ENCODE measurements around the gene LMF1.

Gene LMF1

DNA sequence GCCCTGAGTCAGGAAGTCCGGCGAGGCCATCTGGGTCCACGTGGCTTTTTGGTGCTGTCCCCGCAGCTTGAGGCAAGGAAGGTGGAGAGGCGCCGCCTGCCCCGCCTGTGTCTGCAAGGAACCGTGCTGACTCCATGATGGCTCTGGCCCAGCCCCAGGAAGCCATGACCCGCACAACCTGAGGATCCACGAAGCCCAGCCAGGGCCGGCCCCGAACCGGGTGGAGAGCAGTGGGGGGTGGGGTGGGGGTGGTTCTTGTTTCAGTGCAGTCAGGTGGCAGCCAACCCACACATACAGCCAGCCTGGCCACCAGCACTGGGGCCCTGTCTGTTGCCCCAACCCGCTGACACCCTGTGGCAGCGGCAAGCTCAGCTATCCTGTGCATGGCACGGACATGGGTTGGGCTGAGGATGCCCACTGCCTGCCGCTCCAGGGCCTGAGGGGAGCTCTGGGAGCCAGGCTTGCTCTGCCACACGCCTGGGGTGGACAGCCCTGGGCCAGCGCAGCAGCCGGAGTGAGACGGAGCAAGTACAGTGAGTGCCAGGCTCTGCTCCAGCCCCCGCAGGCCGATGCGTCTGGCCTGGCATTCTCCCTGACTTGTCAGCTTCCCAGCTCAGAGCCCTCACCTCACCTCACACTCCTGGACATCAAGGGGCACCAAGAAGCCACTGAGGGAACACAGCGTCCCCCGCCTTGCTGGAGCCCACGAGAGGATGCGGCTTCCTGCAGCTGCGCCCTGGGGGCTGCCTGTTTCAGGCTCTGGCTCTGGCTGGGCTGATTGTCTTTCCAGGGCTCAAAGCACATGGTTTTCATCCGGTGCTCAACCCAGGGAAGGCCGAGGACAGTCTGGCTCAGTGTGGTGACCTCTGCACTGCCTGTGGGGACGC is 68.8 kb downstream of the LMF1 start:
- Histone ChIP-seq H3K36me3 (ENCODE audit: control insufficient read depth, insufficient read depth, low read length) (no peaks in the 10 kb centered on the region), H3K9ac (ENCODE audit: low read length) (no peak overlapping the region), H3K27ac (ENCODE audit: low read depth, low read length) (no peak overlapping the region), H3K4me1 (ENCODE audit: control insufficient read depth, insufficient read depth, low read length) (no peaks in the 10 kb centered on the region), H3K27me3 (ENCODE audit: control insufficient read depth, insufficient read depth, low read length) (no peaks in the 10 kb centered on the region), H3K4me3 (ENCODE audit: low read length) (no peak overlapping the region)

DNA sequence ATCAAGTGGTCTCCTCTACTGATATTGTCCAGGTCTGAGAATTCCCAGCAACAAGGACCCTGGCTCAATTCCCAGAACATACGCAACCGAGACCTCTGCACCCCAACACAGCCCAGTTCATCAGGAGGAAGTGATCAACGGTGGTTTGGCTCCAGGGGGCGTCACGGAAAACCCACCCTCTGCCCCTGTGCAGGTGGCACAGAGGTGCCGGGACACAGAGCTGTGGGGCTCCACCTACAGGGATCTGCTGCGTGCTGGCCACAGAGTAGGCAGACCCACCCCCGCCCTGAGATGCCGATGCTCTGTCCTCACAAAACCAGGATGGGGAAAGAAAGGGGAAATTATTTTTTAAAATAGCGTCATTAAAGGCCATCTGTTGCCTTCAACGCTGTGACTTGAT is 69.6 kb downstream of the LMF1 start:
- no peaks in the 10 kb centered on the region for H3K36me3 ChIP-seq (ENCODE audit: control insufficient read depth, insufficient read depth, low read length)
- H3K27ac ChIP-seq (ENCODE audit: low read depth, low read length): no peak overlapping the region
- no peaks in the 10 kb centered on the region for H3K27me3 ChIP-seq (ENCODE audit: control insufficient read depth, insufficient read depth, low read length)
- no peak overlapping the region for H3K9ac ChIP-seq (ENCODE audit: low read length)
- H3K4me3 ChIP-seq (ENCODE audit: low read length): no peak overlapping the region
- H3K4me1 ChIP-seq (ENCODE audit: control insufficient read depth, insufficient read depth, low read length): no peaks in the 10 kb centered on the region

- H3K27me3 ChIP-seq (ENCODE audit: control insufficient read depth, insufficient read depth, low read length): no peaks in the 10 kb centered on the region
- no peaks in the 10 kb centered on the region for H3K4me1 ChIP-seq (ENCODE audit: control insufficient read depth, insufficient read depth, low read length)
- no peak overlapping the region for H3K27ac ChIP-seq (ENCODE audit: low read depth, low read length)
- H3K4me3 ChIP-seq (ENCODE audit: low read length): no peak overlapping the region
- no peaks in the 10 kb centered on the region for H3K36me3 ChIP-seq (ENCODE audit: control insufficient read depth, insufficient read depth, low read length)
- H3K9ac ChIP-seq (ENCODE audit: low read length): no peak overlapping the region
These were observed 70.6 kb downstream of the LMF1 start for GRCh38 chr16:900211-900610.

GRCh38 chr16:899683-900060 is 71.1 kb downstream of the LMF1 start:
- no peak overlapping the region for H3K4me3 ChIP-seq (ENCODE audit: low read length)
- no peaks in the 10 kb centered on the region for H3K27me3 ChIP-seq (ENCODE audit: control insufficient read depth, insufficient read depth, low read length)
- no peak overlapping the region for H3K27ac ChIP-seq (ENCODE audit: low read depth, low read length)
- H3K9ac ChIP-seq (ENCODE audit: low read length): no peak overlapping the region
- no peaks in the 10 kb centered on the region for H3K36me3 ChIP-seq (ENCODE audit: control insufficient read depth, insufficient read depth, low read length)
- no peaks in the 10 kb centered on the region for H3K4me1 ChIP-seq (ENCODE audit: control insufficient read depth, insufficient read depth, low read length)

DNA sequence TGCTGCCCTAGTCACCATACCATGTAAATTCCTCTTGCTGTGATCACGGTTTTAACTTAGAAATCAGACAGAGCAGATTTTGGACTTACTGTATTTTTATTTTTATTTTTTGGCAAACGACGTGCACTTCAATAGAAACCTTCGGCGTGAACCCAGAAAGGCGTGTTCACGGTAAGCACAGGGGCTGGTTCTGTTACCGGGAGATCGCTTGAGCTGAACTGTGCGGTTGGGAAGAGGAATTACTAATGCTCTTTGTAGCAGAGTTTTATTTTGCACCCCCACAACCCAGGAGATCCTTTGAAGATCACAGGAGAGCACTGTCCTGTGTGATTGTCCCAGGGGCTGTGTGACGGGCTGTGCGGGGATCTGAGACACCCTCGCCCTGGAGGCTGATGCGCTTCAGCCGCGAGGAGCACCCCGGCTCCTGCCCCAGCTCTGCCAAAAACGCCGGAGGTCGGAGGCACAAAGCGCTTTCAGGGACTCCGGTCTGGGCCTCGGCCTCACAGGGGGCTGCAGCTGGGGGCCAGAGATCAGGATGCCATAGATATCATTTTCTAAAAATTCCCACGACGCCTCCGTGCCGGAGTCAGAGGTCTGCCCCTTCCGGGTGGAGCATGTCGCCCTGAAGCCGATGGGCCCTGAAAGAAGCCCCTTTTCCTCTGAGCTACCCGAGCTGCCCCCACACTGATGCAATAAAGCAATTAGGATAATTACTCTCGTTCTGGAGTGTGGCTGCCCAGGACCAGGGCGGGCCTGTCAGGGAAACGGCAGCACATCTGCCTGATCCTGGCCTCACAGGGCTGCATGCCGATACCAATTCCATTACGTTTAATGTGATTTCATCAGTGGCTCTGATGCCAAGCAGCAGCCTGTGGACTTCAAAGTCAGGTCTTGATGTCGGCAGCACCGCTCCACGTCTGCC is 71.8 kb downstream of the LMF1 start:
- H3K4me1 ChIP-seq (ENCODE audit: control insufficient read depth, insufficient read depth, low read length): no peaks in the 10 kb centered on the region
- H3K36me3 ChIP-seq (ENCODE audit: control insufficient read depth, insufficient read depth, low read length): no peaks in the 10 kb centered on the region
- no peak overlapping the region for H3K9ac ChIP-seq (ENCODE audit: low read length)
- H3K4me3 ChIP-seq (ENCODE audit: low read length): no peak overlapping the region
- H3K27me3 ChIP-seq (ENCODE audit: control insufficient read depth, insufficient read depth, low read length): no peaks in the 10 kb centered on the region
- no peak overlapping the region for H3K27ac ChIP-seq (ENCODE audit: low read depth, low read length)

GRCh38 chr16:898216-898615 is 72.6 kb downstream of the LMF1 start:
- no peak overlapping the region for H3K4me3 ChIP-seq (ENCODE audit: low read length)
- H3K27me3 ChIP-seq (ENCODE audit: control insufficient read depth, insufficient read depth, low read length): no peaks in the 10 kb centered on the region
- no peaks in the 10 kb centered on the region for H3K4me1 ChIP-seq (ENCODE audit: control insufficient read depth, insufficient read depth, low read length)
- H3K9ac ChIP-seq (ENCODE audit: low read length): no peak overlapping the region
- H3K36me3 ChIP-seq (ENCODE audit: control insufficient read depth, insufficient read depth, low read length): no peaks in the 10 kb centered on the region
- no peak overlapping the region for H3K27ac ChIP-seq (ENCODE audit: low read depth, low read length)

DNA sequence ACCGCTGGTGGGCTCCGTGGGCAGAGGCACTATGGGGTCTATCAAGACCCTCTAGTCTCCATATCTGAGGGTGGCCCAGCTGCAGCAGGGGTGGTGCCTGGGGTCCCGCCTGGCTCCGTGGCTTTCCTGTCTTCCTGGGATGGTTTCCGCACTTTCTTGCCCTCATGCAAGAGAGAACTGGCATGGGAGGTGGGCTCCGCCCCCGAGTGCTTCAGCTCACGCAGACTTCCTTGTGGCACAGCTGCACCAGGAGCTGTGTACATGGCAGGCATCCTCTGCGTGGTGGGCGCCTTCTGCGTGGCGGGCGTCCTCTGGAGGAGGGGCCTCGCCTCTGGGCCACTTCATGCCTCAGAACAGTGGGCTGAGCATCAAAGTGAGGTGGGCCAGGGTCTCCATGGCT is 73.1 kb downstream of the LMF1 start:
- Histone ChIP-seq H3K27ac (ENCODE audit: low read depth, low read length) (no peak overlapping the region), H3K4me3 (ENCODE audit: low read length) (no peak overlapping the region), H3K36me3 (ENCODE audit: control insufficient read depth, insufficient read depth, low read length) (no peaks in the 10 kb centered on the region), H3K27me3 (ENCODE audit: control insufficient read depth, insufficient read depth, low read length) (no peaks in the 10 kb centered on the region), H3K4me1 (ENCODE audit: control insufficient read depth, insufficient read depth, low read length) (no peaks in the 10 kb centered on the region), H3K9ac (ENCODE audit: low read length) (no peak overlapping the region)

- no peaks in the 10 kb centered on the region for H3K27me3 ChIP-seq (ENCODE audit: control insufficient read depth, insufficient read depth, low read length)
- no peak overlapping the region for H3K4me3 ChIP-seq (ENCODE audit: low read length)
- H3K9ac ChIP-seq (ENCODE audit: low read length): no peak overlapping the region
- H3K36me3 ChIP-seq (ENCODE audit: control insufficient read depth, insufficient read depth, low read length): no peaks in the 10 kb centered on the region
- no peak overlapping the region for H3K27ac ChIP-seq (ENCODE audit: low read depth, low read length)
- no peaks in the 10 kb centered on the region for H3K4me1 ChIP-seq (ENCODE audit: control insufficient read depth, insufficient read depth, low read length)
These were observed 73.6 kb downstream of the LMF1 start for GRCh38 chr16:897200-897543.

GRCh38 chr16:896261-897199 is 74.3 kb downstream of the LMF1 start:
- Histone ChIP-seq H3K27ac (ENCODE audit: low read depth, low read length) (no peak overlapping the region), H3K4me1 (ENCODE audit: control insufficient read depth, insufficient read depth, low read length) (no peaks in the 10 kb centered on the region), H3K4me3 (ENCODE audit: low read length) (no peak overlapping the region), H3K36me3 (ENCODE audit: control insufficient read depth, insufficient read depth, low read length) (peaks cover 2% of the 10 kb centered on the region), H3K27me3 (ENCODE audit: control insufficient read depth, insufficient read depth, low read length) (no peaks in the 10 kb centered on the region), H3K9ac (ENCODE audit: low read length) (no peak overlapping the region)

- H3K9ac ChIP-seq (ENCODE audit: low read length): no peak overlapping the region
- H3K4me3 ChIP-seq (ENCODE audit: low read length): no peak overlapping the region
- no peaks in the 10 kb centered on the region for H3K27me3 ChIP-seq (ENCODE audit: control insufficient read depth, insufficient read depth, low read length)
- H3K27ac ChIP-seq (ENCODE audit: low read depth, low read length): no peak overlapping the region
- H3K36me3 ChIP-seq (ENCODE audit: control insufficient read depth, insufficient read depth, low read length): peaks cover 2% of the 10 kb centered on the region
- H3K4me1 ChIP-seq (ENCODE audit: control insufficient read depth, insufficient read depth, low read length): no peaks in the 10 kb centered on the region
These were observed 75.4 kb downstream of the LMF1 start for GRCh38 chr16:895371-895770.

DNA sequence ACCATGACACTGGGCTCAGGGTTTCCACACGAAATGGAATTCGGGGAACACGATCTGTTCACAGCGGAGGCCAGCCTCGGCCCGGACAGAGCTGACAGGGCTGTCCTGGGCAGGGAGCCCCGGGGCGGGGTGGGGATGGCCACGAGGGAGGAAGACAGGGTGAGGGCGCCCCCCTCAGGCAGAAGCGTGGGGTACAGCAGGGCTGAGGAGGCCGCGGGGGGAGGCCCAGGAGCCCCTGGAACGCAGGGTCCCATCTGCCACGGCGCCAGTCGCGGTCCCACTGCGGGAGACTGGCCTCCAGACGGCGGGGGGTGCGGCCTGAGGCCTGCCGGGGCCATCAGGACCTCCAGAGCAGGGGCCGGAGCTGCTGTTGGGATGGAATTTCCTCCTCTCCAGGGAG is 75.9 kb downstream of the LMF1 start:
- H3K9ac ChIP-seq (ENCODE audit: low read length): no peak overlapping the region
- no peaks in the 10 kb centered on the region for H3K27me3 ChIP-seq (ENCODE audit: control insufficient read depth, insufficient read depth, low read length)
- peaks cover 2% of the 10 kb centered on the region for H3K36me3 ChIP-seq (ENCODE audit: control insufficient read depth, insufficient read depth, low read length)
- no peaks in the 10 kb centered on the region for H3K4me1 ChIP-seq (ENCODE audit: control insufficient read depth, insufficient read depth, low read length)
- H3K4me3 ChIP-seq (ENCODE audit: low read length): no peak overlapping the region
- no peak overlapping the region for H3K27ac ChIP-seq (ENCODE audit: low read depth, low read length)

DNA sequence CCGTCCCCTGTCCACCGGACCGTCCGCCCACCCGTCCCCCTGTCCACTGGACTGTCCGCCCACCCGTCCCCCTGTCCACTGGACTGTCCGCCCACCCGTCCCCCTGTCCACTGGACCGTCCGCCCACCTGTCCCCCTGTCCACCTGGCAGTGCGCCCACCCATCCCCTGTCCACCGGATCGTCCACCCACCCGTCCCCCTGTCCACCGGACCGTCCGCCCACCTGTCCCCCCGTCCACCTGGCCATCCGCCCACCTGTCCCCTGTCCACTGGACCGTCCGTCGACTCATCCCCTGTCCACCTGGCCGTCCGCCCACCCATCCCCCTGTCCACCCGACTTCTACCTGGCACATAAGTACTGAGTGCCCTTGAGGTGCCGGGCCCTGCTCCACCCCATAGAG is 76.6 kb downstream of the LMF1 start:
- Histone ChIP-seq H3K27me3 (ENCODE audit: control insufficient read depth, insufficient read depth, low read length) (no peaks in the 10 kb centered on the region), H3K9ac (ENCODE audit: low read length) (no peak overlapping the region), H3K36me3 (ENCODE audit: control insufficient read depth, insufficient read depth, low read length) (peaks cover 2% of the 10 kb centered on the region), H3K4me1 (ENCODE audit: control insufficient read depth, insufficient read depth, low read length) (no peaks in the 10 kb centered on the region), H3K27ac (ENCODE audit: low read depth, low read length) (no peak overlapping the region), H3K4me3 (ENCODE audit: low read length) (no peak overlapping the region)

Data from rectal smooth muscle tissue (tissue), 1 donor.